H9 (cell line): ENCODE measurements around the gene PEX14. TPM values are rescaled to one million over a fixed set of nuclear protein-coding genes. Genes with fewer than 3 reads are reported as not detected.
A peak's percentile ranks its signal among the peaks of the same experiment; 100 is the strongest.

Source experiments
- DNase-seq: peaks from one replicate; pipeline ENCODE4 v3.0.0-alpha.2; 2017
- H2AFZ ChIP-seq: one replicate; pipeline ENCODE4 v1.6.1; 2013; ENCODE audit warnings: mild to moderate bottlenecking, low read length, control low read depth, moderate library complexity
- H2AK5ac ChIP-seq: 2 replicates; pipeline ENCODE4 v1.6.1; 2013; ENCODE audit warnings: low read length, control low read depth, mixed read lengths; ENCODE audit not compliant: insufficient read length
- H2BK120ac ChIP-seq: one replicate; pipeline ENCODE4 v1.6.1; 2013; ENCODE audit warnings: low read depth, mild to moderate bottlenecking, low read length, control low read depth, inconsistent platforms; ENCODE audit not compliant: poor library complexity, severe bottlenecking
- H2BK12ac ChIP-seq: 2 replicates; pipeline ENCODE4 v1.6.1; 2013; ENCODE audit warnings: low read length, control low read depth, mixed read lengths, low read depth; ENCODE audit not compliant: insufficient read length
- H2BK15ac ChIP-seq: 2 replicates; pipeline ENCODE4 v1.6.1; 2013; ENCODE audit warnings: low read depth, low read length, control low read depth
- H2BK20ac ChIP-seq: one replicate; pipeline ENCODE4 v1.6.1; 2013; ENCODE audit warnings: low read depth, mild to moderate bottlenecking, low read length, control low read depth, inconsistent platforms; ENCODE audit not compliant: poor library complexity, severe bottlenecking
- H2BK5ac ChIP-seq: 2 replicates; pipeline ENCODE4 v1.6.1; 2013; ENCODE audit warnings: low read length, control low read depth, mixed read lengths; ENCODE audit not compliant: insufficient read length
- H3K14ac ChIP-seq: 2 replicates; pipeline ENCODE4 v1.6.1; 2013; ENCODE audit warnings: low read length, control low read depth; ENCODE audit not compliant: insufficient read depth
- H3K18ac ChIP-seq: 2 replicates; pipeline ENCODE4 v1.6.1; 2013; ENCODE audit warnings: low read depth, mild to moderate bottlenecking, mixed read lengths, low read length, control low read depth; ENCODE audit not compliant: insufficient read length
- H3K23ac ChIP-seq: 2 replicates; pipeline ENCODE4 v1.6.1; 2013; ENCODE audit warnings: low read length, control low read depth, mixed read lengths, low read depth; ENCODE audit not compliant: insufficient read length
- H3K23me2 ChIP-seq: 2 replicates; pipeline ENCODE4 v1.6.1; 2013; ENCODE audit warnings: low read depth, mild to moderate bottlenecking, mixed read lengths, low read length, control low read depth; ENCODE audit not compliant: insufficient read length, poor library complexity, severe bottlenecking
- H3K27ac ChIP-seq: 2 replicates; pipeline ENCODE4 v1.5.1; 2013; ENCODE audit warnings: low read length, control low read depth, mixed read lengths, low read depth; ENCODE audit not compliant: insufficient read length
- H3K27me3 ChIP-seq: 2 replicates; pipeline ENCODE4 v1.6.1; 2013; ENCODE audit warnings: low read length, control low read depth, inconsistent platforms; ENCODE audit not compliant: insufficient read depth
- H3K4ac ChIP-seq: 2 replicates; pipeline ENCODE4 v1.6.1; 2013; ENCODE audit warnings: low read depth, mild to moderate bottlenecking, control low read depth, inconsistent platforms, low read length, moderate library complexity
- H3K4me1 ChIP-seq: 2 replicates; pipeline ENCODE4 v1.6.1; 2013; ENCODE audit warnings: low read length, control low read depth, inconsistent platforms; ENCODE audit not compliant: insufficient read depth
- H3K4me2 ChIP-seq: 2 replicates; pipeline ENCODE4 v1.6.1; 2013; ENCODE audit warnings: low read length, control low read depth, mixed read lengths; ENCODE audit not compliant: insufficient read length, insufficient read depth
- H3K56ac ChIP-seq: 2 replicates; pipeline ENCODE4 v1.6.1; 2013; ENCODE audit warnings: low read depth, mild to moderate bottlenecking, mixed read lengths, low read length, control low read depth; ENCODE audit not compliant: insufficient read length
- H3K79me1 ChIP-seq: 2 replicates; pipeline ENCODE4 v1.6.1; 2013; ENCODE audit warnings: low read depth, mild to moderate bottlenecking, moderate library complexity, low read length, control low read depth, inconsistent platforms; ENCODE audit not compliant: insufficient read depth, poor library complexity, severe bottlenecking
- H3K79me2 ChIP-seq: 2 replicates; pipeline ENCODE4 v1.6.1; 2013; ENCODE audit warnings: low read length, control low read depth, inconsistent platforms; ENCODE audit not compliant: insufficient read depth
- H3K9ac ChIP-seq: 2 replicates; pipeline ENCODE4 v1.6.1; 2013; ENCODE audit warnings: low read length, control low read depth, mixed read lengths; ENCODE audit not compliant: insufficient read length; ENCODE audit errors: extremely low read depth
- H3K9me3 ChIP-seq: one replicate; pipeline ENCODE4 v1.6.1; 2013; ENCODE audit warnings: low read depth, low read length, inconsistent platforms; ENCODE audit not compliant: control insufficient read depth
- H3T11ph ChIP-seq: one replicate; pipeline ENCODE4 v1.6.1; 2013; ENCODE audit warnings: mild to moderate bottlenecking, low read length, control low read depth, inconsistent platforms
- H4K20me1 ChIP-seq: one replicate; pipeline ENCODE4 v1.6.1; 2013; ENCODE audit not compliant: control insufficient read depth, insufficient read length, insufficient read depth
- H4K5ac ChIP-seq: 2 replicates; pipeline ENCODE4 v1.6.1; 2013; ENCODE audit warnings: low read depth, mild to moderate bottlenecking, mixed read lengths, low read length, control low read depth; ENCODE audit not compliant: insufficient read length
- H4K8ac ChIP-seq: replicated peaks from 2 replicates; pipeline ENCODE4 v1.6.1; 2013; ENCODE audit warnings: low read length, control low read depth, mixed read lengths, low read depth; ENCODE audit not compliant: insufficient read length
- H4K91ac ChIP-seq: 2 replicates; pipeline ENCODE4 v1.6.1; 2013; ENCODE audit warnings: low read depth, mild to moderate bottlenecking, moderate library complexity, mixed read lengths, low read length, control low read depth; ENCODE audit not compliant: insufficient read length
- H3K27ac Mint-ChIP-seq, 3 experiments: 2 replicates in 2 of 3; 3 replicates in 1 of 3; pipeline ENCODE4 v1.8.0; 2020 to 2021; ENCODE audit warnings: mixed read lengths in 3 of 3, mild to moderate bottlenecking in 1 of 3, moderate library complexity in 1 of 3
- H3K27me3 Mint-ChIP-seq: 2 replicates; pipeline ENCODE4 v1.8.0; 2021; ENCODE audit warnings: low read depth, mild to moderate bottlenecking, moderate library complexity, mixed read lengths
- H3K36me3 Mint-ChIP-seq, 3 experiments: 2 replicates in 2 of 3; 3 replicates in 1 of 3; pipeline ENCODE4 v1.8.0; 2020 to 2021; ENCODE audit warnings: low read depth in 3 of 3, mixed read lengths in 3 of 3; ENCODE audit not compliant: insufficient read depth in 1 of 3
- H3K4me1 Mint-ChIP-seq, 2 experiments: 2 replicates each; pipeline ENCODE4 v1.8.0; 2020; ENCODE audit warnings: mixed read lengths in 2 of 2
- H3K4me3 Mint-ChIP-seq, 2 experiments: 2 replicates in 1 of 2; 3 replicates in 1 of 2; pipeline ENCODE4 v1.8.0; 2020 to 2021; ENCODE audit warnings: mild to moderate bottlenecking in 2 of 2, mixed read lengths in 2 of 2, moderate library complexity in 1 of 2
- H3K9me3 Mint-ChIP-seq, 2 experiments: 2 replicates in 1 of 2; 3 replicates in 1 of 2; pipeline ENCODE4 v1.8.0; 2020; ENCODE audit warnings: mild to moderate bottlenecking in 2 of 2, mixed read lengths in 2 of 2, moderate library complexity in 1 of 2
- CTCF ChIP-seq: fragments of 200-600 bp; sonication (generic); conservative IDR thresholded peaks from 3 replicates; pipeline ENCODE4 v1.8.0; 2021; ENCODE audit warnings: antibody characterized with exemption, mild to moderate bottlenecking
- WGBS: extraction: QIAGEN DNeasy Blood & Tissue Kit; methylation state at CpG from one replicate; pipeline ENCODE4 v1.1.7; 2013; ENCODE audit warnings: missing lambda C conversion rate, low lambda C conversion rate, mixed read lengths; ENCODE audit not compliant: insufficient read length; ENCODE audit errors: extremely low coverage; 5-methylcytosine and 5-hydroxymethylcytosine counted together
- total RNA-seq: library from RNA; stranded (reverse); gene quantifications from 2 replicates; pipeline ENCODE4 v1.2.1, GENCODE V29; 2021

The PEX14 gene
- total RNA-seq, 1 experiment from 2014 or later: 23.9 TPM

GRCh38 chr1:10450836-10451235 is 23.9 kb upstream of the PEX14 start:
- WGBS: no CpG with 5 or more reads among the region's 6 CpGs
- no peaks in the 10 kb centered on the region for H3K79me1 ChIP-seq
- no peak overlapping the region for H3K18ac ChIP-seq
- no peaks in the 10 kb centered on the region for H3K27me3 Mint-ChIP-seq
- no peak overlapping the region for H2BK12ac ChIP-seq
- H2AFZ ChIP-seq: no peak overlapping the region
- peaks cover 2% of the 10 kb centered on the region; the same call in 1 of the 2 replicates for H3K4me1 ChIP-seq
- H3K56ac ChIP-seq: no peak overlapping the region
- no peaks in the 10 kb centered on the region for H4K20me1 ChIP-seq
- DNase-seq: no peak
- no peak overlapping the region for H2BK120ac ChIP-seq
- no peak overlapping the region for H3K9ac ChIP-seq
- H3K4ac ChIP-seq: no peak overlapping the region
- H4K91ac ChIP-seq: no peak overlapping the region
- H3K79me2 ChIP-seq: no peaks in the 10 kb centered on the region
- H3K9me3 Mint-ChIP-seq: peaks cover 0 to 4% of the 10 kb centered on the region in 2 experiments; a peak in 1 of 5 replicates
- peak overlapping the region in 1 of 3 experiments; percentile 40; a peak in 2 of 7 replicates for H3K27ac Mint-ChIP-seq
- H3K27ac ChIP-seq: no peak overlapping the region
- H2BK20ac ChIP-seq: no peak overlapping the region
- no peak overlapping the region for H3K4me2 ChIP-seq
- no peak overlapping the region for H4K5ac ChIP-seq
- H3K9me3 ChIP-seq: no peaks in the 10 kb centered on the region
- H2AK5ac ChIP-seq: no peak overlapping the region
- H3K4me3 Mint-ChIP-seq: no peak overlapping the region
- no peaks in the 10 kb centered on the region for H3K27me3 ChIP-seq
- peaks cover 19 to 23% of the 10 kb centered on the region in 2 experiments for H3K4me1 Mint-ChIP-seq
- no peak overlapping the region for H2BK5ac ChIP-seq
- peaks cover 2 to 14% (median 7%) of the 10 kb centered on the region in 3 experiments; a peak in 6 of 7 replicates for H3K36me3 Mint-ChIP-seq
- no peak overlapping the region for H3K14ac ChIP-seq
- no peaks in the 10 kb centered on the region for H3K23me2 ChIP-seq
- H3K23ac ChIP-seq: no peak overlapping the region
- TF ChIP-seq CTCF: no peak
- no peak overlapping the region for H3T11ph ChIP-seq
- no peak overlapping the region for H2BK15ac ChIP-seq
- H4K8ac ChIP-seq: no peak overlapping the region
